Lower lobe of right lung (tissue), 2 donors: Measurements from ENCODE around the gene ABCB11. TPM values are rescaled to one million over a fixed set of nuclear protein-coding genes. Genes with fewer than 3 reads are reported as not detected.
"Not testable (repeated sequence)": the region's sequence is repeated elsewhere in the genome, so short reads cannot be mapped to it uniquely, and the experiment has no call there.

Experiments
- ATAC-seq, 2 donors: fragments of 200-7000 bp; cut with Tn5 transposase; one replicate each; pipeline ENCODE4 v1.9.1; 2020 to 2022; ENCODE audit warnings: mild to moderate bottlenecking in 2 of 2, moderate library complexity in 2 of 2
- DNase-seq: peaks from one replicate; pipeline ENCODE4 v3.0.0-alpha.2; 2020
- H3K27ac ChIP-seq: fragments of 200-600 bp; one replicate; pipeline ENCODE4 v1.8.0; 2022
- H3K27me3 ChIP-seq: fragments of 200-600 bp; one replicate; pipeline ENCODE4 v1.8.0; 2022; ENCODE audit warnings: low read depth
- H3K36me3 ChIP-seq: fragments of 200-600 bp; one replicate; pipeline ENCODE4 v1.8.0; 2022; ENCODE audit warnings: mild to moderate bottlenecking
- H3K4me1 ChIP-seq: fragments of 200-600 bp; one replicate; pipeline ENCODE4 v1.8.0; 2022
- H3K4me3 ChIP-seq: fragments of 200-600 bp; one replicate; pipeline ENCODE4 v1.8.0; 2022; ENCODE audit warnings: mild to moderate bottlenecking
- H3K9me3 ChIP-seq: fragments of 200-600 bp; one replicate; pipeline ENCODE4 v1.8.0; 2022
- CTCF ChIP-seq: fragments of 200-600 bp; IDR thresholded peaks from one replicate; pipeline ENCODE4 v1.8.0; 2022; ENCODE audit warnings: antibody characterized with exemption, mild to moderate bottlenecking
- intact Hi-C: fragments of 100-400 bp; cut with DNase I; formaldehyde crosslinking; loops from one replicate; pipeline ENCODE4 v1.11.0; 2022
- total RNA-seq: library from RNA; stranded (reverse); fragmentation: NEBNext Ultra II Directional; extraction: Animal tissue kit (Norgen Biotek cat#: 25700); gene quantifications from one replicate; pipeline ENCODE4 v1.2.1, GENCODE V29; 2021
- donor health status: DM: no; HTN: yes; CAD: no; lungs with severe emphysema.

The ABCB11 gene
- total RNA-seq, 1 donor from 2014 or later = 0.32 TPM

- no peak overlapping the region for H3K27ac ChIP-seq
- no peak for ATAC-seq
- DNase-seq = no peak
- TF ChIP-seq CTCF = no peak
- H3K4me1 ChIP-seq = no peaks in the 10 kb centered on the region
- no peaks in the 10 kb centered on the region for H3K27me3 ChIP-seq
- H3K36me3 ChIP-seq = no peaks in the 10 kb centered on the region
- no peak overlapping the region for H3K4me3 ChIP-seq
- H3K9me3 ChIP-seq = no peaks in the 10 kb centered on the region
- intact Hi-C loops = no loop called here
These were observed 34.9 kb upstream of the ABCB11 start for GRCh38 chr2:169065864-169066517.

GRCh38 chr2:169065422-169065821 is 34.3 kb upstream of the ABCB11 start:
- DNase-seq = no peak
- intact Hi-C loops = no loop called here
- Histone ChIP-seq H3K27me3 (no peaks in the 10 kb centered on the region), H3K27ac (no peak overlapping the region), H3K4me1 (no peaks in the 10 kb centered on the region), H3K4me3 (no peak overlapping the region), H3K36me3 (no peaks in the 10 kb centered on the region), H3K9me3 (no peaks in the 10 kb centered on the region)
- TF ChIP-seq CTCF = no peak
- no peak for ATAC-seq

- H3K9me3 ChIP-seq, DNase-seq, H3K27ac ChIP-seq, H3K36me3 ChIP-seq, intact Hi-C loops, H3K4me1 ChIP-seq, ATAC-seq, H3K27me3 ChIP-seq, H3K4me3 ChIP-seq: not testable (repeated sequence)
These were observed 33.1 kb upstream of the ABCB11 start for GRCh38 chr2:169064199-169064598.

- intact Hi-C loops, H3K27me3 ChIP-seq, H3K4me1 ChIP-seq, DNase-seq, H3K4me3 ChIP-seq, H3K27ac ChIP-seq, ATAC-seq, H3K36me3 ChIP-seq: not testable (repeated sequence)
- H3K9me3 ChIP-seq = peaks cover 25% of the 10 kb centered on the region
These were observed 23.5 kb upstream of the ABCB11 start for GRCh38 chr2:169054575-169054974.

- no peak for TF ChIP-seq CTCF
- Histone ChIP-seq H3K27ac (no peak overlapping the region), H3K4me3 (no peak overlapping the region)
These were observed 19.5 kb upstream of the ABCB11 start for GRCh38 chr2:169050476-169051240.

GRCh38 chr2:169049142-169049541 is 18.0 kb upstream of the ABCB11 start:
- H3K27ac ChIP-seq = no peak overlapping the region
- H3K27me3 ChIP-seq = no peaks in the 10 kb centered on the region
- H3K9me3 ChIP-seq = peaks cover under 1% of the 10 kb centered on the region
- H3K36me3 ChIP-seq = no peaks in the 10 kb centered on the region
- ATAC-seq (no peak), DNase-seq (no peak)
- H3K4me1 ChIP-seq = no peaks in the 10 kb centered on the region
- no peak overlapping the region for H3K4me3 ChIP-seq
- intact Hi-C loops = no loop called here
- TF ChIP-seq CTCF = no peak

More at GRCh38 chr2:169050476-169051240, 19.5 kb upstream of the ABCB11 start:
- DNase-seq = no peak
- peaks cover 15% of the 10 kb centered on the region for H3K9me3 ChIP-seq
- no peak for ATAC-seq
- intact Hi-C loops = no loop called here
- no peaks in the 10 kb centered on the region for H3K4me1 ChIP-seq
- H3K27me3 ChIP-seq = no peaks in the 10 kb centered on the region
- H3K36me3 ChIP-seq = no peaks in the 10 kb centered on the region
